Mucosa of stomach (tissue), 1 donor: ENCODE data around the gene ZNF593.

Experiments used
- H3K27me3 ChIP-seq: one replicate; pipeline ENCODE4 v1.7.0; 2013; ENCODE audit warnings: mild to moderate bottlenecking, low read length; ENCODE audit not compliant: control insufficient read depth, insufficient read depth
- H3K36me3 ChIP-seq: one replicate; pipeline ENCODE4 v1.7.0; 2013; ENCODE audit warnings: low read length; ENCODE audit not compliant: control insufficient read depth, insufficient read depth
- H3K4me1 ChIP-seq: one replicate; pipeline ENCODE4 v1.7.0; 2013; ENCODE audit warnings: mild to moderate bottlenecking, low read length; ENCODE audit not compliant: control insufficient read depth, insufficient read depth
- H3K4me3 ChIP-seq: one replicate; pipeline ENCODE4 v1.7.0; 2013; ENCODE audit warnings: low read length
- H3K9ac ChIP-seq: one replicate; pipeline ENCODE4 v1.7.0; 2013; ENCODE audit warnings: mild to moderate bottlenecking, low read length, moderate library complexity
- H3K9me3 ChIP-seq: one replicate; pipeline ENCODE4 v1.7.0; 2013; ENCODE audit warnings: mild to moderate bottlenecking, low read length, moderate library complexity; ENCODE audit not compliant: control insufficient read depth
- donor health status: Pancreatic carcinoma.

ZNF593 gene

GRCh38 chr1:26197813-26198212 lies 28.1 kb downstream of the ZNF593 start:
- no peaks in the 10 kb centered on the region for H3K4me1 ChIP-seq
- H3K9ac ChIP-seq = no peak overlapping the region
- H3K27me3 ChIP-seq = peaks cover 3% of the 10 kb centered on the region
- H3K4me3 ChIP-seq = no peak overlapping the region
- H3K9me3 ChIP-seq = no peaks in the 10 kb centered on the region
- no peaks in the 10 kb centered on the region for H3K36me3 ChIP-seq

GRCh38 chr1:26200413-26200812 lies 30.7 kb downstream of the ZNF593 start:
- Histone ChIP-seq H3K4me3 (no peak overlapping the region), H3K4me1 (no peaks in the 10 kb centered on the region), H3K9me3 (no peaks in the 10 kb centered on the region), H3K27me3 (peaks cover 9% of the 10 kb centered on the region), H3K9ac (no peak overlapping the region), H3K36me3 (no peaks in the 10 kb centered on the region)

- no peaks in the 10 kb centered on the region for H3K4me1 ChIP-seq
- no peaks in the 10 kb centered on the region for H3K36me3 ChIP-seq
- no peaks in the 10 kb centered on the region for H3K9me3 ChIP-seq
- H3K27me3 ChIP-seq = peaks cover 9% of the 10 kb centered on the region
- no peak overlapping the region for H3K4me3 ChIP-seq
- no peak overlapping the region for H3K9ac ChIP-seq
Observed at GRCh38 chr1:26203642-26204318, 34.1 kb downstream of the ZNF593 start.

GRCh38 chr1:26210147-26210870 lies 40.6 kb downstream of the ZNF593 start:
- no peak overlapping the region for H3K4me3 ChIP-seq
- H3K27me3 ChIP-seq = no peaks in the 10 kb centered on the region
- H3K36me3 ChIP-seq = no peaks in the 10 kb centered on the region
- no peak overlapping the region for H3K9ac ChIP-seq
- no peaks in the 10 kb centered on the region for H3K4me1 ChIP-seq
- no peaks in the 10 kb centered on the region for H3K9me3 ChIP-seq

GRCh38 chr1:26212726-26213125 lies 43.0 kb downstream of the ZNF593 start:
- Histone ChIP-seq H3K9ac (no peak overlapping the region), H3K4me1 (no peaks in the 10 kb centered on the region), H3K9me3 (no peaks in the 10 kb centered on the region), H3K36me3 (no peaks in the 10 kb centered on the region), H3K4me3 (no peak overlapping the region), H3K27me3 (no peaks in the 10 kb centered on the region)

GRCh38 chr1:26213335-26213905 lies 43.7 kb downstream of the ZNF593 start:
- H3K4me3 ChIP-seq = no peak overlapping the region
- H3K27me3 ChIP-seq = no peaks in the 10 kb centered on the region
- H3K36me3 ChIP-seq = no peaks in the 10 kb centered on the region
- H3K9ac ChIP-seq = no peak overlapping the region
- no peaks in the 10 kb centered on the region for H3K9me3 ChIP-seq
- no peaks in the 10 kb centered on the region for H3K4me1 ChIP-seq

GRCh38 chr1:26215246-26215645 lies 45.5 kb downstream of the ZNF593 start:
- no peaks in the 10 kb centered on the region for H3K4me1 ChIP-seq
- H3K36me3 ChIP-seq = no peaks in the 10 kb centered on the region
- no peak overlapping the region for H3K4me3 ChIP-seq
- H3K9me3 ChIP-seq = no peaks in the 10 kb centered on the region
- no peak overlapping the region for H3K9ac ChIP-seq
- H3K27me3 ChIP-seq = peaks cover 5% of the 10 kb centered on the region

GRCh38 chr1:26218906-26219494 lies 49.3 kb downstream of the ZNF593 start:
- Histone ChIP-seq H3K36me3 (no peaks in the 10 kb centered on the region), H3K9me3 (no peaks in the 10 kb centered on the region), H3K27me3 (peaks cover 5% of the 10 kb centered on the region), H3K9ac (no peak overlapping the region), H3K4me3 (no peak overlapping the region), H3K4me1 (no peaks in the 10 kb centered on the region)
